G401.6 (cell line): ENCODE data around the gene SKOR2.
"Not testable (repeated sequence)": the region's sequence is repeated elsewhere in the genome, so short reads cannot be mapped to it uniquely, and the experiment has no call there.

Experiments used
- FAIRE-seq: peaks from 2 replicates; lab custom pipeline; 2012; peaks lifted over from hg19 to GRCh38; lab: Jason Lieb, UNC

Gene SKOR2

DNA sequence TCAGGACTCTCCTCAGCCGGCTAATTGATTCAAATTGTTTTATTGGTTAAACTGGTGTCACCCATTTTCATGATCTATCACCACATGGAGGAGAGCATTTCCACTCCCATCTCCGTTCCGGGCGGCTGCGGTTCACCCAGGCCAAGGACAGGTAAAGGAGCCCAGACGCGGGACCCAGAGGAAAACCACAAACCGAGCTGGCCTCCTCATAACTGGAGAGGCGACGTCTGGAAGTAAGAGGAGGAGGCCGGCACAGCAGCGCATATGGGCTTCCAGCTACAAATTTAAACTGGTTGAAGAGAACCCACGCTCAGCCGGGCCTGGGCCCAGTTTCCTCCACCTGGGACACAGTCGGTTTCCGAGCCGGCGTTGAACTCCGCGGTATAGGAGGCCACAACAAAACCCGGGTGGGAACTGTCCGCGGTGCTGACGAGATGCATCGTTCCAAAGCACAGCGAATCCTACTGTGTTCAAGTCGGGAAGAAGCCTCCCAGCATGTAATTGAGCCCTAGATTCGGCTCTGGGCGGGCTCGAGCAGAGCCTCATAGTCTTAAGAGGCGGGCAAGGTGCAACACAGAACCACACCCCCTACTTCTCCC is 3.0 kb upstream of the SKOR2 start:
- FAIRE-seq, result no peak

DNA sequence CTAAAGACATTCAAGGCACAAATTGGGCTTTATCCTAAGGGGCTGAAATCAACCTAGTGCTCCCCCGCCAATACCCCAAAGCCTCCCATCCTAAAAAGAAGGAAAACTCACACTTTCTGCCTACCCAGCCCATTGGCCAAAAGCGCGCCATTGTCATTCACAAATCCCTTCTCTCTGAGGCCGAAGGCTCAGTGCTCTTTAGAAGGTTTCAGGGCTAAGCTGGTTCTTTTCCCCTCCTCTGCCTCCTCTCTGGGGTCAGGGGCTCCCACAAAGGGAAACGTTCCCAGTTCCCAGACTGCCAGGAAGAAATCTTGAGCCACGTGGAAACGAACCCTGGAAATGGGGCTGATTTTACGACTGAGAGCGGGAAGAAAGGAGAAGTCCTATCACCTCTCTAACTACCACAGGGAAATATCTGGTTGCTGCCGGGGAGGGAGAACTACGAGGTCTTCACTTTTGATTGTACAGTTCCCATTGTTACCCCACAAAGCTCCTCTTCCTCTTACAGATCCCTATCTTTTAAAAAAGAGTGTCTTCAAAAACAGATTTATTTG is 1.7 kb upstream of the SKOR2 start:
- FAIRE-seq, result no peak

DNA sequence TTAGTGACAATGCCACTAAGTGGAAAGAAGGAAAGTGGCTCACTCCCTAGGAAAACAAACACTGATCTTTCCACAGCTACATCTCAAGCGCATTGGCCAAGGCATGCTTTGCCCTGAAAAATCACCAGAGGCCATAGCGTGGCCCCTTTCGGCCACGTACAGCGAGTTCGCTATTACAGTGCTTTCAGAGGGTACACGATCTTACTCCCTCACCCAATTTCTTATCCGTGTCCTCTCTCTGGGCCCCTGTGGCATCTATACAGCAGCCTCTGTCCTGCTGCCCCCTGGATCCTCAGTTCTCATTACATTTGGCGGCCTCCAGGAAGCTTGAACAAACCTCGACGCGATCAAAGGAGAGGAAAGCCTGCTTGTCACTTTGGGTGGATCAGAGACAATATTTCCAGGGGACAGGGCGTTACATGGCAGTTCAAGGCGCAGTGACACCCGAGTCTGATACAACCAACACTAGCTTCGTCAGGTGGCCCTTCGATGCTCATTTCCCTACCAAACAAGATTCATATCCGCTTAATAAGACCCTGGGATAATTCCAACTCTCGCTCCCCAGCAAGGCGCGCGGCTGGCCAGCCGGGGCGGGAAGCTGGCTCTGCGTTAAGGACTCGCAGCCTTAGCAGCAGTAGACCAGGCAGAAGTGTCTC is 941 bp downstream of the SKOR2 start:
- FAIRE-seq, result no peak

DNA sequence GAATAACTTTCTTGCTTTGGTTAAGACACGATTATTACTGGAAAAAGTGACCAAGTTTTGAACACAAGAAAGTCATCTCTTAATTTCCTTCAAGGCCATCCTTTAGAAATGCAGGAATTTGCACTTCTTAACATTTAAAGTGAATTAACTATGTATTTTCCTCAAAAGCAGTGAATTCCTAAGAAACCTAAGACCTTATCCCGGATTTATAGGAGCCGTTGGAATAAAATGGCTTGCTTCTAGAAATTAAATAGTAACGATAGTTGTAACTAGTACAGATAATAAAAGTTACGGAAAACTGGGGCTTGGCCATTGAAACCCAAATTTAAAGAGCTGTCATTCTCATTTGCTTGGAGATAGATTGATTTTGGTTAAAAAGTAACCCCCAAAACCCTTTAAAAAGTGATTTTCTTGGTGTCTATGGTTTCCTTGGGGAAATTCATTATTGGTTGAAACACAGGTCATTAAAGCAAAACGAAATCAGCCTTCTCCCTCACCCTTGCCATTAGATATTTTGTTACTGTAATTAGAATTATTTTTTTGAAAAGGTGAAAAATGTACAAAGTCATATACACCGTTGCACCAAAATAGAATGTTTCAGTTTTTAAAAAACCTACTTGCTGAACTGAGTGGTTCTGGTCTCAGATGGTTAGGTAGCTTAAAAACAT is 2.0 kb downstream of the SKOR2 start:
- no peak for FAIRE-seq

DNA sequence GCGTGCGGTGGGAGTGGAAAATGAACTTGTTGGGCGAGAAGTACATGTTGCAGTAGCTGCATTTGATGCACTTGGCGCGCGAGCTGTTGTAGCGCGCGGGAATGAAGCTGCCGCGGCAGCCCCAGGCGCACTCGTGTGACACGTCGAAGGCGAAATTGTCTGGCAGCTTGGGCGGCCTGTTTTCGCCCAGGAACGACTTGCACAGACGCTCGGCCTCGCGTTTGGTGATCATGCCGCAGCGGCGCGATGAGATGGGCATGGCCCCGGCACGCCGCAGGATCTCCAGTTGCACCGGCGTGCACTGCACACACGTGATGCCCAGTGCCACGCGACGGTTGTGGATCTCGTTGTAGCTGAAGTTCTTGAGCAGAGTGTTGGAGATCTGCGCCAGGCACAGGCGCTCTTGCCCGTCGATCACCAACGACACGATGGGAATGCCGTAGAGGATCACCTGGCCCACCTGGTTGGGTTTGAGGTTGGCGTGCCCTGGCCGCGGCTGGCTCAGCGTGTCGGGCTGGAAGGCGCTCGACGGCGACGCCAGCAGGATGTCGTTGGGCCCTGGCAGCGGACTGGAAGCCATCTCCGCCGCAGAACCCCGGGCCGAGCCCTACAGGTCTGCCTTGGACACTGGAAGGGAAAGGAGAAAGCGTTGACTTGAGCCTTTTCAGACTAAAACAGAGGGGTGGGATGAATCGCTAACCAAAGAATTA is 2.7 kb downstream of the SKOR2 start:
- no peak for FAIRE-seq

DNA sequence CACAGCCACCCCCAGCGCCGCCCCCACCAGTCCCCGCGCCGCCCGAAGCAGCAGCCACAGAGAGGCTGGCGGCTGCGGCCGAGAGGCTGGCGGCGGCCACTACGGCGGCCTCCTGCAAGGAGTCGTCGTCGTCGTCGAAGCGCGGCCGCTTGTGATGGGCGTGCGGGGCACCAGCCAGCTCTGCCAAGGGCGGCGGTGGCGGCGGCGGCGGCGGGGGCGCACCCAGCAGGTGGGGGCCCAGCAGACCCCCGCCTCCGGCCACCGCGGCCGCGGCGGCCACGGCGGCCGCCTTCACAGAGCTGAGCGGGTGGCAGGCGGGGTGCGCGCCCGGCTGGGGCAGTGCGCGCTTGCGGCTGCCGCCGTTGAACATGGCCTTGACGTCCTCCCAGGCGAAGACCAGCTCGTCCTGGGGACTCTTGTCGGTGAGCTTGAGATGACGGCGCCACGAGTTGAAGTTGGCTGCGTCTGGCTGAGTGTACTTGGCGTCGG is 3.3 kb downstream of the SKOR2 start:
- FAIRE-seq, result no peak

DNA sequence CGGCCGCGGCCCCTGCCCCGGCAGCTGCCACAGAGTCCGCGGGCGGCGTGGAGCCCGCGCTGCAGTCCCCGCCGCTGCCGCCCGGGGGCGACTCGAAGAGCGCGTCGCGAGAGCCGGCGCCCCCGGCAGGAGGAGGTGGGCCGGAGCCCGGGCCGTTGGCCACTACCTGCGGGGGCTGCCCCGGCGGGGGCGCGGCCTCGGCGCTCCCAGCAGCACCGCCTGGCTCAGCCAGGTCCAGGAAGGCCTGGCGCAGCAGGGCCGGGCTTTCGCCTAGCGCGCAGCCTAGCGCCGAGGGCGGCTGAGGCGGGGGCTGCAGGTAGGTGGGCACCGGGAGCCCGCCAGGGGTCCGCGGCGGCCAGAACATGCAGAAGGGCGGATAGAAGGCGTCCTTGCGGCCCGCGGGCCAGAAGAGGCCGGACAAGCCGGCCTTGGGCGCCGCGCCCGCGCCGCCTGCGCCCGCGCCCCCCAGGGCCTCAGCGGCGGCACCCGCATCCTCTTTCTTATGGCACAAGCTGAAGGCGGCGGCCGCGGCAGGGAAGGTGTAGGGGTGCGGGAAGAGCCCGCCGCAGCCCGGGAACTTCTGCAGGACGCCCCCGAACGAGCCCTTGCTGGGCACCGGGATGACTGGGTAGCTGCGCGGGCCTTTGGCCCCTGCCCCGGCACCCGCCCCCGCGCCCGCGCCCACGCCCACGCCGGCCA is 3.9 kb downstream of the SKOR2 start:
- no peak for FAIRE-seq

DNA sequence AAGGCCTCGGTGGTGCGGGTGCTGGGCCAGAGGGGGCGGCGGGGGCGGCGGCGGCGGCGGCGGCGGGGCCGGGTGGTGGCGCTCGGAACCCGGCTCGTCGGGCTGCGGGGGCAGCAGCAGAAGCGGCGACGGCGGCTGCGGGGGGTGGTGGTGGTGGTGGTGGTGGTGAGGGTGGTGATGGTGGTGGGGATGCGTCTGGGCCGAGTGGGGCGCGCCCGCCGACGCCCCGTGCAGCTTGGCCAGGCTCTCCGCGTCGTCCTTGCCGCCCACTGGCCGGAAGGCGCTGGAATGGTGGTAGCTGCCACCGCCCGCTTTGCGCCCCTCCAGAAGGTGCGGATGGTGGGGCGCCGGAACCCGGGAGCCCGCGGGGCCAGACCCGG is 4.4 kb downstream of the SKOR2 start:
- no peak for FAIRE-seq

DNA sequence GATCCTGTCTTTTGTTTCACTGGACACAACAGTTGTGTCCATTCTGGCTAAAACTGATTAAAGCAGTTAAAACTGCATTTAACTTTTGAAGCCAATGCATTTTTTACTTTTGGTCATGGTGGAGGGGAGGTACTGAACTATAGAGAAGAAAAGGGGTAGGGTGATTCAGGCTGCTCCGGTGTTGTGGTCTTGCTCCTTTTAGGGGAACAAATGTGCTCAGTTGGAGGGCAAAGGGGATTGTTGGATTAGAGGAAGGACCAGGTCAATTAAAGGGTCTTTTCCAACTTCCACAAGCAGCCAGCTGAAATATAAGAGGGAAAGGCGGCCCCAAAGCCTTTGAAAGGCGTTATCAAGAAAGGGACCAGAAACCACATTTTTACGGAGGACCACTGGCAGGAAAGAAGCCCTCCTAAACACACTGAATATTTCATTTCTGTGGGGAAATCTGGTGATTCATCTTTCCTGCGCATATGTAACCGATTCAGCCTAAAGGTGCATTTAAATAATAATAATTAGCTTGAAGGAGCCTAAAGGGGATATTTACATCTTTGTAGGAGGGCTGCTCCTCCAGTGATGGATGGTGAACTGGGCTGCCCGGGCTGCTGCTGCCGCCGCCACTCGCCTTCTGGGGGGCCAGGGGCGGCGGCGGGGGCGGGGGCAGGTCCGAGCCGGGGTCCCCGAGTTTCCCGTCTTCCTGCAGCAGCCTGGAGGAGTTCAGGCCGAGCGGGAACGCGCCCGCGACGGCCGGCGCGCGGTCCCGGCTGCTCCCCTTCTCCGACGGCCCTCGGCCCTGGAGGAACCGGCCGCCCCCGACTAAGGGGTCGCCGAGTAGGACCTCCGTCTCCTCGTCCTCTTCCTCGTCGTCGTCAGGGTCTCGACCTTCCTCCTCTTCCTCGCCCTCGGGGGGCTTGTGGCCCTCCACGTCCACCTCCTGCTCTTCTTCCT is 5.2 kb downstream of the SKOR2 start:
- no peak for FAIRE-seq

DNA sequence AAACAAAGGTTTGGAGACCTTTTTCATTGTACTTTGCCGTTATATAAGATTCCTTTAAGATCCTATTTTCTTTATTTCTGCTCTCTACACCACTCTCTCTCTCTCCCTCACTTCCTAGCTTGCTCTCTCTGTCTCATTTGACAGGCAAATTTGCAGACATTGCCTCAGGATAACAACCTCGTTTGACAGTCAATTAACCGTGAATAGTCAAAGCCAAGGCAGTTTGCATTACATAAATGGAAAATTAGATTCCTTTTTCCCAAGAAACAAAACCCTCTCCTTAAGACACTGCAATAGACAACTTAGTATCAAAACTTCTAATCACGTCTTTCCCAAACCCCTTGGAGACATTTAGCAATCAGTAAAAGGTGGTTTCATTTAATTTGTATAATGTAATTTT is 7.4 kb downstream of the SKOR2 start:
- no peak for FAIRE-seq

DNA sequence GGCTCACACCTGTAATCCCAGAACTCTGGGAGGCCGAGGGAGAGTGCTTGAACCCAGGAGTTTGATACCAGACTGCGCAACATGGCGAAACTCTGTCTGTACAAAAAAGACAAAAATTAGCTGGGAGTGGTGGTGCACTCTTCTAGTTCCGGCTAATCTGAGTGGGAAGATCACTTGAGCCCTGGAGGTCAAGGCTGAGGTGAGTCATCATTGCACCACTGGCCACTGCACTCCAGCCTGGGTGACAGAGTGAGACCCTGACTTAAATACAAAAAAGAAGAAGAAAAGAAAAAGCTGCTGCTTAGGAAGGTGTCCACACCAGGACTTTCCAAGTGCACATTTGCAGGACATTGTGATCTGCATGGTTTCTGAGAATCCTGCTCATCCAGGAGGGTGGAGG is 16.4 kb downstream of the SKOR2 start:
- FAIRE-seq, result no peak

DNA sequence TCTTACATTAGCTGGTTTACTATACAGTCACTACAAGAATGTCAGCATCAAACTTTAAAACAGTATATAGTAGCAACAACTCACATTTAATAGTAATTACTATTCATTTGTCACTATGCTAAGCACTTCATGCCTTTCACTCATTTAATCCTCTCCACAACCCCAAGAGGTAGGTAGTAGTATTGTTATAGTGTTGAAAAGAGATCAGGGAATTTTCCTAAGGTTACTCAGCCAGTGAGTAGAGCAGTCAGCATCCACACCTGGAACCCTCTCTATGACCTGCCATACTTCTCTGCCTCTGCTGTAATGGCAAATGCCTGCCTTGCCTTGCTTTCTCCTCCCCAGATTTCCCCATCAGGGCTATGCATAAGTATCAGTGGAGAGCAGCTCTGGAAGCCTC is 24.8 kb downstream of the SKOR2 start:
- no peak for FAIRE-seq

DNA sequence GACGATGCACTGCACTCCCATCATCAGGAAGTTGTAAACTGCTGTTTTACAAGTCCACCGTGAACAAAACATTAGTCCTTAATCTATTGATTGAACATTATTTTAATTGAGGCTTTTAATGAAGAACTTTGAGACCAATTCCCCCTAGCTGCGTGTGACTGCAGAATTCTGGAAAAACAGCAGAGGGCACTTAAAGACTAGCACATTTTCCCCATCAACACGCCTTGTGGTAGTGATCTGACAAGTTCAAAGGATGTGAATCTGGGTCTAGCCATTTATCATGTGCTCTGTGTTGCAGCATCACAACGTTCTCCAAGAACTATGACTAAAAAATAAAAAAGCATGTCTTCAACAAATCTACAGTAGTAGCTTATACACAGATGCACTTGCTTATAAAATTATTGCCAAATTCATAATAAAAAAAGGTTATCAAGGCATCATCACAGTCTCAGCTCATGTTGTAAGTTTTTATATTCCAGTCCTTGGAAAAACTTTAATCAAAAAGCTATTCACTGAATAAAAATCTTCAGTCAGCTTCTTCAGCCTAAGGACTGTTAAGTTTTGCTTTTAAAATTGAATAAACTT is 35.8 kb downstream of the SKOR2 start:
- no peak for FAIRE-seq

DNA sequence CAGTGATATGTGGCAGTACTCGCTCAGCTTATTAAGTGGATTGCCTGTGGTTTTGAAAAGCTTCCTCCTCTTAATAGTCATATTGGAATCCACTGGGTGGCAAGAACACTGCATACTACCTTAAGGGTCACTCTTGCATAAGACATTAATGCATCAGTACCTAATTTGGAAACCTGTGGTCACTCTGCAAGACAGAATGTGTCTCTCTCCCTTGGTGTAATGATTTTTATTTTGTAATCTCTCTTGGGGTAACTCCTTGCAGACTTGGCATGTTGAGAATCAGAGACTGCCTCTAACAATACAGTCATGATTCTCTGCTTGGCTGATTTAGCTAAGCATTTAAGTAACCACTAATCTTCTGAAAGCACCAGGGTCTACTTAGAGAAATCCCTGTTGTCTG is 42.3 kb downstream of the SKOR2 start:
- no peak for FAIRE-seq

DNA sequence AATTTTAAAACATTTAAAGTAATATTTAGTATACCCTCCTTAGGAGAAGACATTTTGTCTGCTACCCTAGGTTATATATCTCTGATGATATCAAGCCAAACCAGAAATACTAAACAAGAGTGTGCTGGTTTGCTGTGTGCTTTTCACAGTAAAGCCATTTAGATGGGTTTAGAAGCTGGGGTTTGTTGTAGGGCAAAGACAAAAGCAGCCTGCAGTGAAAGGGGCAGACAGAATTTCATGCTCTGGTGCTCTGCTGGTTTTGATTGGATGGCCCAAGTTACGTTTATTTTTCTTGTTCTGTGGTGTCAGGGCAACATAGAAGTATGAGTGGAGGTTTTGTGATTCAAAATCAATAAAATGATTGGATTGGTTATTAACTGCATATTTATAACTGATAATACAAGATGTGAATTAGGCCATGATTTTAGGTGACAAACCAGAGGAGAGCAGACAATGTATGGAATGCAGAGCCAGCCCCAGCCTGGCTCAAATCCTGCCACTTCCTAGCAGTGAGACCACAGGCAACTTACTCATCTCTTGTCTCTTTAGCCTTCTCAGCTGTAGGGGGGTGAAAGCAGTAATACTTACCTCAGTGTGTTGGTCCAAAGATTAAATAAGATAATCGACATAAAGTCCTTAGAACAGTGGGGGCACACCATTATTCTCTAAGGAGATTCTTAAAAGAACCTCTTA is 44.4 kb downstream of the SKOR2 start:
- no peak for FAIRE-seq

DNA sequence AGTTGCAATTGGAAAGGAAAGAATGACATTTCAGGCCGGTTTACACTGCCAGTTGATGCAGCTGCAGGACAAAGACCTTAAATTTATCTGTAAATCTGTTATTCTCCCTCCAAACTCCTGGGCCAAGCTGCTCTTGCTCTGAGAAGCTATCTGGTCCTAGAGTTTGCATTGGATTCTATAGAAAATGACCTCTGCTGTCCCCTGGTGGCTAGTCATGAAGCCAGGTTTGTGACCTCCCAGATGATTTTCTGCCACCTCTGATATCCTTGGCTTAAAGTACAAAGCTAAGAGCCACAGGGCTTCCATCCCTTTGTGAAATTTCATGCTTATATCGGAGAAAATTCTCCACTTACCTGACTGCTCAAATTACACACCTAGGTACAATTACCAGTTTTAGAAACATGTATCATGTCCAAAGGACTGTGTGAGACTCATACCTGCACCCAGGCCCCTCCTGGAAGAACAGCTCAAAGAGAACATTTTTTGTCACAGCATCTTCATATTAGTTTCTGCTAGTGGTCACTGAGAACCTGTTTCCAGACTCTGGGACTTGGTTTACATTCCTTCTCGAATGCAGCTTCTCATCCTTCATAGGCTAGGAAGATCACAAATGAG is 46.4 kb downstream of the SKOR2 start:
- FAIRE-seq, result peak; percentile 30

DNA sequence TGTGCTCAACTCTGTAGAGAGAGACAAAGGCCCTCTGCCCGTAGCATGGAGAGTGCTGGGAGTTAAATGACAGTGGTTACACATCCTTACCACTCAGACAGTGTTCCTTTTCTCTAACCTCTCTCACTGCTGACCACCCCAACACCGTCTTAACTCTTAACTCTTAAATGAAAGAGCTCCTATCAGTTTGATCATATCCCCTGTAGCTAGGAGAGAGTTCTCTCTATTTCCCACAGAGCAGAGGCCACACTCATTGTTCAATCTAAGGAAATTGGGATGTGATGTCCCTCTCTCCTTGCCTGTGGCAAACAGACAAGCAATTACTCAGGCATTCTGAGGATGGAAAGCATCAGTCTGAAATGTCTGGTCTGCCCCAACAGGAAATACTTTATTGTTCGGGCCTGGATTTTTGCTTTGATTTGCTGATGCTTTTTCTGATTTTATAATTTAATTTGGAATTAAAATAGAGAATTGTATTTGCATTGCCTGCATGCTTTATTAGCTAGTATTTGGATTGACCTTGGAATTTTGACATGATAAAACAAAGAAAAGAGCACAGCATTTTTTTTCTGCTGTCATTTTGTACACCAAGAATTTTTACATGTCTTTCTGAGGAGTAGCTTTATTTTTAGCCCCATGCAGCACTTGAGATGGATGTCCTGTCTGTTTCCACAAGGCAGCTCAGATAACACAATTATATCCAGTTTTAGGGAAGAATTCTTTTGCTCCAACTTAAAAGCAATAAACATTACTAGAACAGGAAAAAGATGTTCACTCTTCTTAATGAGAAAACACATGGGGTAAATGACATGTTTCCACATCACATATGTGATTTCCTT is 47.6 kb downstream of the SKOR2 start:
- FAIRE-seq, result no peak

DNA sequence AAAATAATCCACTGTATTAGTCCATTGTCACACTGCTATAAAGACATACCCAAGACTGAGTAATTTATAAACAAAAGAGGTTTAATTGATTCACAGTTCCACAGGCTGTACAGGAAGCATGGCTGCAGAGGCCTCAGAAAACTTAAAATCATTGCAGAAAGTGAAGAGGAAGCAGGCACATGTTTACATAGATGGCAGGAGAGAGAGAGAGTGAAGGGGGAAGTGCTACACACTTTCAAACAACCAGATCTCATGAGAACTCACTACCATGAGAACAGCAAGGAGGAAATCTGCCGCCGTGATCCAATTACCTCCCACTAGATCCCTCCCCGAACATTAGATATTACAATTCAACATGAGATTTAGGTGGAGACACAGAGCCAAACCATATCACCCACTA is 55.5 kb downstream of the SKOR2 start:
- FAIRE-seq, result not testable (repeated sequence)

DNA sequence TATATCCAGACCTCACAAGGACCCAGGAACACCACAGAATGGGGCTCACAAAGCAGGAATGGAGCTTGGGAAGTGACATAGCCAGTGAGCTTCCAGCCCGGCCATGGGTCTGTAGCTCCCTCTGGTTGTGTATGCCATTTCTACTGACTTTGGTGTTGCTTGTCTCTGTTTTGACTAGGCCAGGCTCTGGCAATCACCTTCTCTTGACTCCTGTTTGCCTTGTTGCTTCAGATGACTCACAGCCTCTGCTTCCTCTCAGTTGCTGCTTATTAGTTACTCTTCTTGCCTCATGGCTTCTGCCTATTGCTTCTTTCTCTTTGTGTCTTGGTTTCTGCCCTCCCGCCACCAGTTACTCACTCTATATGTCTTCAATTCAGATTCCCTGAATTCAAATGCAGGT is 59.5 kb downstream of the SKOR2 start:
- no peak for FAIRE-seq
